HG03460 (cell line): ENCODE results near the gene MASP2.
A peak's percentile ranks its signal among the peaks of the same experiment; 100 is the strongest.
"Not testable (repeated sequence)": the region's sequence is repeated elsewhere in the genome, so short reads cannot be mapped to it uniquely, and the experiment has no call there.

Source experiments
- ATAC-seq: cut with Tn5 transposase; IDR thresholded peaks from one replicate; pipeline ENCODE4 v1.9.1; 2021; ENCODE audit not compliant: unreplicated experiment

MASP2 gene

DNA sequence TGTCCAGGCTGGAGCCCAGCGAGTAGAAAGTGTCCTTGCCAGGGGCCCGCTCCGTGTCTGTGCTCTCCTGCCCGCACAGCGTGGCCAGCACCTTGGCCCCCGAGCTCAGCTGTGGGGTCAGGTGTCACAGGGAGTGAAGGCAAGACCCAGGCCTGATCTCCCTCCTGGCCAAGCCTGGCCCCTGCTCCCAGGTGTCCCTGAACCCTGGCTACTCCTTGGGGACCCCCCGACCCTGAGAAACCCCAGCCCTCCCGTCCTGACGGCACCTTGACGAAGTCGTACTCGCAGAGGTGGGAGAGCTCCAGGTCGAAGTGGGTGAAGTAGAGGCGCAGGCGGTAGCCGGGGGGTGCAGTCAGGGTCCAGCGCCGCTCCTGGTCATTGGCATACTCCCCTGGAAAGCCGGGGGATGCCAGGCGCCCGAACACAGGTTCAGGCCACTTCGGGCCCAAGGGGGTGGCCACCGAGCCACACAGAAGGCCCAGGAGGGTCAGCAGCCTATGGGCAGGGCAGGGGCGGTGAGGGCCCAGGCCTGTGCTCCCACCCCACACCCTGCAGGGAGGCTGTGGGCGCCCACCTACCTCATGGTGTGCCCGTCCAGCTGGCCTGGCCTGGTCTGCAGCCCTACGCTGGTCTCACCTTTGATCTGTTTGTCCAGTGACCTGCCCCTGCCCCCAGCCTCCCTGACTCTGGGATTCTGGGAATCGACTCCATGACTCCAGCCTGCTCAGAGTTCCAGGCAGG lies at the start of gene MASP2:
Gene MASP2 (minus strand): TSS at position 615 of the 741 bp plus-strand sequence. CDS start 32 bp downstream, at position 583.
- no peak for ATAC-seq

GRCh38 chr1:11083784-11084183 lies 36.7 kb upstream of the MASP2 start:
- ATAC-seq = not testable (repeated sequence)

DNA sequence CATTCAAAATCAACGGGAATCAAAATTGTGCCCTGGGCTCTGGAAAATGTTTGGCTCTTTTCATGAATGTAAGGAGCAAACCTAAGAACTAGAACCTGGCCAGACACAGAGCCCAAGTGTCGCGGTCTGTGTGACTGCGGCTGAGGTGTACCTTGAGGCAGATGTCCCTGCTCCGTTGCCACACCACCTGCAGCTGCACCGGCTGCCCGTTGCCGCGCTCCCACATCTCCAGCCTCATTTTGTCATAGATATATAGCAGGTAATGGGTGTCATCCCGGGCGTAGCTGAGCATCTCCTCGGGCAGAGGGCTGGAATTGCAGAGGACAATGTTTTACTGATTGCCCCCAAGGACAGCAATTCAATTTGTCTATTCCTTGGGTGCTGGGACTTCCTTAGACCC lies 33.9 kb upstream of the MASP2 start:
- no peak for ATAC-seq

GRCh38 chr1:11078631-11079030 lies 31.6 kb upstream of the MASP2 start:
- no peak for ATAC-seq

- ATAC-seq = not testable (repeated sequence)
Observed at GRCh38 chr1:11073398-11073797, 26.4 kb upstream of the MASP2 start.

GRCh38 chr1:11072216-11072917 lies 25.3 kb upstream of the MASP2 start:
- no peak for ATAC-seq

DNA sequence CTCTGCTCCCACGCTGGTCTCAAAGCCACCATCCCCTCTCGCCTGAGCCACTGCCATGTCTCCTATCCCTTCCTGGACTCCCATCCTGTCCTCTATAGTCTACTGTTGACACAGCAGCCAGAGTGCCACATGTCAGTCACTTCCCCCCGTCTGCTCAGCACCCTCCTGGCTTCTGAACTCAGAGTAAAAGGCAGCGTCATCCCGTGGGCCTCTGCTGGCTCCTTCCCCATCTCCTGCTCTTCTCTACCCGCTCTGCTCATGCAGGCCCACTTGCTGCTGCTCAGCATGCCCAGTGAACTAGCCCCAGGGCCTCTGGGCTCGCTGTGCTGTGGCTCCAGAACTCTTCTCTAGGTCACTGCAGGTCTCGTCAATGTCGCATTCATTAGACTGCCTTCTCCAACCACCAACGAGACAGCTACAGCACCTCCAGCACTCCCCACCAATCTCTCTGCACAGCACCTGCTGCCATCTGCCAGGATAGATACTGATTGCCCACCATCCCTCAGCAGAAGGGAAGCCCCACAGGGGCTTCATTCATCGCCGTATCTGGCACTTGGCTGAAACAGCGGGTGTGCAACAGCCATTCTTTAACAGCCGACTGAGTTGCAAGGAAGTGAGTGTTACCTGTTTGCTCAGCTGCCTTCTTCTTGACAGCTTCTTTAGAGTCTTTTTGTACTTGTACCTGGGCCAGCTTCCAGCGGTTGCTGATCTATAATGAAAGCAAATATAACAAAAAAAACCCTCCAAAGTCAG lies 24.6 kb upstream of the MASP2 start:
- ATAC-seq = no peak

DNA sequence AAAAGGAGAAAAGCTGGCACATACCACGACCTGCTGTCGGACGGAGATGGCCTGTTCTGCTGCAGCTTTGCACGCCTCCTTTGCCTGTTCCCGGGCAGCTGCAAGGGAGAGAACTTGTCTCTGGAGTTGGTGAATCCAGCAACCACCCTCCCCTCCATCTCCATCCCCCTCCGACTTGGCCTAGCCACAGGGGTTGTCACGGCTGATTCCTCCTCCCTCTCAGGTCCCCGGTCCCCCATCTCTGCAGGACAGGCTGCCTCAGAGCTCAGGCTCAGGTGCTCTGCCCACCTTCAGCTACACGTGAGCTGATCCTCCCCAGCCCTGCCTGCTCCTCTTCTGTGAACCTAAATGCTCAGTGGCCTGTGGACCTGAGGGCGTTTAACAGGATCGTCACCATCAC lies 23.8 kb upstream of the MASP2 start:
- ATAC-seq = no peak

GRCh38 chr1:11068600-11069473 lies 21.8 kb upstream of the MASP2 start:
- no peak for ATAC-seq

DNA sequence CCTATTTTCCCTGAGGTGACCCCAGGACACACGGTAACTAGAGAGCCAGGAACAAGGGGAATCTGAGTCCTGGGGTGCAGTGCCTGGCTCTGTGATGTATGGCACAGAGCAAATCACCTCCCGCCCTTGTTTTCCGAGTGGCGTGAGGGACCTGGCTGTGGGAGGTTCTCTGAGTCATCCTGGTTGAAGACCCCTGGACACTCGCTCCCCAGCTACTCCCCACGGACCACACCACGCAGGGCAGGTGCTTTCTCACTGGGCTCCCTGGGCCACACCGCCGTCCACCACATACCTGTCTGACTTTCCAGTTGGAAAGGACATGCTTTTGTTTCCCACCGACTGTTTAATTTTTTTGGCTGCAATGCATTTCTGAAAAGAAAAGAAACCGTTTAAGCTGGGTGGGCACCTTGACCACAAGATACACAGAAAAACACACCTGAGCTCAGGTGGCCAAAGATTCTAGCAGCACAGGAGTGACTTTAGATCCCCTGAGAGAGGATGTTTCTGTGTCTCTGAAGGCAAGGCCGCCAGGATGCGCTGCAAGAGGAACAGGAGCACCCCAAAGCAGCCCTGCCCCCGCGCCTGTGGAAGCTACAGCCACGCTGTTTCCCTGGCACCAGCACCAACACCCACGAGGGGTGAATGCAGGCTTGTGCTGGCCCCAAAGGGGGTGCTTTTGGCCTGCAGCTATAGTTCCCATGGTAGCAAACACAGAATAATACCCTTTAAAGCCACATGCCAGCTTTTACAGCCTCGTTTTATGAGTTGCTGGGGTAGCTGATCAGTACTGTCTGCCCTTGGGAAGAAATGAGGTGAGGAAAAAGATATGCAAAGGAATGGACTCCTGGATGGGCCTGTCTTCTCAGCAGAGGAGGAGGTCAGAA lies 20.9 kb upstream of the MASP2 start:
- ATAC-seq = no peak

GRCh38 chr1:11065796-11066195 lies 18.8 kb upstream of the MASP2 start:
- ATAC-seq = no peak

DNA sequence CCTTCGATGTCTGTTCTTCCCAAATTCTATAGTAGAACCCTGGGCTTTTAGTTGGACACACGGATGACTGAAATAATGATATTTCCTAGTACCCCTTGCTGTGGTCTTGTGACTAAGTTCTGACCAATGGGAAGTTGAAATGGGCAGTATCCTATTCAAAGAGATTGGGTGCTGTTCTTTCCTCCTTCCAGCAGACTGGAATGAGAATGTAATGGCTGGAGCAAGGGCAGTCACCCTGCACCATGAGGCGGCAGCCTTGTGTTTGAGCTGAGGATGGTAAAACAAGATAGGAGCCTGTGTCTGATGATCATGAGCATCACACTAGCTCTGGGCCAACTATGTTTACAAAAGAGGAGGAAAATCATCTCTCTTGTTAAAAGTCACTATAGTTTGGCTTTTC lies 17.9 kb upstream of the MASP2 start:
- ATAC-seq = no peak

DNA sequence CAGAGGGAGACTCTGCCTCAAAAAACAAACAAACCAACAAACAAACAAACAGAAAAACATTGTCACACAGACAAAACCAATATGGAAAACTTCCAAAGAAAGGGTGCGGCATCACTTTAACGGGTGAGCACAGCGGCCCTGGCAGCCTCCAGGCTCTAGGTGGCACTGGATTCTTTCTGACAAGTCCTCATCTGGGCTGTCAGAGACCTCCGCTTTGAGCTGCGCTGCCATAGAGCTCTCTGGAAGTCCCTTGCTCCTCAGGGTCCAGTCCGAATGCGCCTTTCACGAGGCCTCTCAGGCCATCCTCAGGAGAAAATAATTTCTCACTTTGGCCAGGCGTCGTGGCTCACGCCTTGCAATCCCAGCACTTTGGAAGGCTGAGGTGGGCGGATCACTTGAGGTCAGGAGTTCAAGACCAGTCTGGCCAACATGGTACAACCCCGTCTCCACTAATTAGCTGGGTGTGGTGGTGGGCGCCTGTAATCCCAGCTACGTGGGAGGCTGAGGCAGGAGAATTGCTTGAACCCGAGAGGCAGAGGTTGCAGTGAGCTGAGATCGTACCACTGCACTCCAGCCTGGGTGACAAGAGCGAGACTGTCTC lies 17.0 kb upstream of the MASP2 start:
- not testable (repeated sequence) for ATAC-seq

- no peak for ATAC-seq
Observed at GRCh38 chr1:11062965-11063401, 15.9 kb upstream of the MASP2 start.

DNA sequence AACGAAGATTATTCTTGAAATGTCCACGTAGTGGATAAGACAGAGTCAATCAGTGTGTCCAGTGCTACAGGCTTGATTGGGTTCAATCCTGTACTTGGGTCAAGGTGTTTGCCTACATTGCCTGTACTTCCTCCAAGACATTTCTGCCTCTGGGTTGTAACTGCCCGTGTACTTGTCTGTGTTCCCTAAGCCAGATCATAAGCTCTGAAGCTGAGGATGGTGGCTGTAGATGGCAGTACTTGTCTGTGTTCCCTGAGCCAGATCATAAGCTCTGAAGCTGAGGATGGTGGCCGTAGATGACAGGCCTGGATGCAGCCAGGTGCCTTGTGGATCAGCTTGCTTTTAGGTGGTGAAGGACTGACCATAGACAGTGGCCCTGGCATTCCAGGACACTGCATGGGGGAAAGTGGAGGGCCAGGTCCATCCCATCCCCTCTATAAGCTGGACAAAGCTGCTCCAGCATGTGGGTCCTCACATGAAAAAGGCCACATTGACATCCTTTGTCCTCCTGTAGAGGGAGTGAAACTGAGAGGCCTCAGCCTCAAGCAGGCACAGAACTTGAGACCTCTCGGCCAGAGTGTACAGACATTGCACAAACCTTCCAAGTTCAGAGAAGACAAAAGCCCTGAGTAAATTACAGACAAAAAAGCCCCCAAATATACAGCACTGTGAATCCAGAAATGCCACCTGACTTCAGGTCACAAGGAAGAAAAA lies 14.8 kb upstream of the MASP2 start:
- no peak for ATAC-seq

- ATAC-seq = peak; percentile 81
Observed at GRCh38 chr1:11059968-11060830, 13.2 kb upstream of the MASP2 start, which contains the start of gene SRM. SRM (minus strand) TSS chr1:11060018; CDS start chr1:11059943, 75 bp downstream.

DNA sequence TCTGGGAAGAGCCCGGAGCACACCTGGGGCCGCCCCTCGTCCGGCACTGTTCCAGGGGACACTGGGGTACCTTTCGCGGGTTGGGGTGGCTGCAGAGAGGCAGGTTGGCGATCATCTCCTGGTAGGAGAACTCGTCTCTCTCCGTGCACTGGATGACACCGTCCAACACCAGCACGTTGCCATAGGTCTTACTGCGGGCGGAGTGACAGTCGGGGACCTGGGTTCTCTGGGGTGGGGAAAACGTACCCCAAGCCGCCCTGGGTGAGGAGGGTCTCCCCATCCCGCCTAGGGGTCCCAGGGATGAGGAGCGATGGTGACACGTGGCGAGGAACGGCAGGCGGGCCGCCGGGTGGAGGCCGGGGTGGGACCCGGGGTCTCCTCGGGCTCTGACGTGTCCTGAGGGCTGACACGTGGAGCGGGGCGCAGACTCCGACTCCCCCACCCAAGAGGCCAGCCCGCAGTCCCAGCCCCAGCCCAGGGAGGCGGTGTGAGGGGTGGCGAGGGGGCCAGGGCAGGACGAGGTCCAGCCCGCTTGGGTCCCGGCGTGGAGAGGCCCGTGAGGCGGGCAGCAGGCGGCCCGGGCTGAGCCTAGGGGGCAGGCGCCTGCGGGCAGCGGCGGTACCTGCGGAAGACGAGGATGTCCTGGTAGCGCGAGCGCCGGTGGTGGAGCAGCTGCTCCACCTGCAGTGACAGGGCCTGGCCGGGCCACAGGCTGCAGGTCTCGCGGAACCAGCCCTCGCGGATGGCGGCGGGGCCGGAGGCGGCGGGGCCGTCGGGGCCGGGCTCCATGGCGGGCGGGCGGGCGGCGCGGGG lies 12.3 kb upstream of the MASP2 start:
- ATAC-seq = peak; percentile 11
